Tibial nerve (tissue), 3 donors: ENCODE data around the gene SHKBP1.

Source experiments
- POLR2A ChIP-seq, 2 donors: fragments of 450-650 bp; IDR thresholded peaks; one replicate each; pipeline ENCODE4 v1.6.1; 2017; ENCODE audit warnings: antibody characterized with exemption in 2 of 2, mild to moderate bottlenecking in 2 of 2, moderate library complexity in 2 of 2
- TF ChIP-seq, protein P1 (sequence below), 5 experiments: fragments of 200-600 bp in 3 of 5; fragments of 450-650 bp in 2 of 5; sonication (generic) in 3 of 5; IDR thresholded peaks; one replicate each; pipeline ENCODE4 v1.5.1; 2016 to 2019; ENCODE audit warnings: antibody characterized with exemption in 5 of 5, mild to moderate bottlenecking in 3 of 5, moderate library complexity in 2 of 5

DNA sequence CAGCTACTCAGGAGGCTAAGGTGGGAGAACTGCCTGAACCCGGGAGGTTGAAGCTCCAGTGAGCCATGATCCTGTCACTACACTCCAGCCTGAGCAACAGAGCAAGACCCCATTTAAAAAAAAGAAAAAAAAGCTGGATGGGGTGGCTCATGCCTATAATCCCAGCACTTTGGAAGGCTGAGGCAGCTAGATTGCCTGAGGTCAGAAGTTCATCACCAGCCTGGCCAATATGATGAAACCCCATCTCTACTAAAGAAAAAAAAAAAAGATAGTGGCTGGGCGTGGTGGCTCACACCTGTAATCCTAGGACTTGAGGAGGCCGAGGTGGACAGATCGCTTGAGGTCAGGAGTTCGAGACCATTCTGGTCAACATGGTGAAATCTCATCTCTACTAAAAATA is 39.5 kb downstream of the SHKBP1 start:
- TF ChIP-seq, protein P1, sequence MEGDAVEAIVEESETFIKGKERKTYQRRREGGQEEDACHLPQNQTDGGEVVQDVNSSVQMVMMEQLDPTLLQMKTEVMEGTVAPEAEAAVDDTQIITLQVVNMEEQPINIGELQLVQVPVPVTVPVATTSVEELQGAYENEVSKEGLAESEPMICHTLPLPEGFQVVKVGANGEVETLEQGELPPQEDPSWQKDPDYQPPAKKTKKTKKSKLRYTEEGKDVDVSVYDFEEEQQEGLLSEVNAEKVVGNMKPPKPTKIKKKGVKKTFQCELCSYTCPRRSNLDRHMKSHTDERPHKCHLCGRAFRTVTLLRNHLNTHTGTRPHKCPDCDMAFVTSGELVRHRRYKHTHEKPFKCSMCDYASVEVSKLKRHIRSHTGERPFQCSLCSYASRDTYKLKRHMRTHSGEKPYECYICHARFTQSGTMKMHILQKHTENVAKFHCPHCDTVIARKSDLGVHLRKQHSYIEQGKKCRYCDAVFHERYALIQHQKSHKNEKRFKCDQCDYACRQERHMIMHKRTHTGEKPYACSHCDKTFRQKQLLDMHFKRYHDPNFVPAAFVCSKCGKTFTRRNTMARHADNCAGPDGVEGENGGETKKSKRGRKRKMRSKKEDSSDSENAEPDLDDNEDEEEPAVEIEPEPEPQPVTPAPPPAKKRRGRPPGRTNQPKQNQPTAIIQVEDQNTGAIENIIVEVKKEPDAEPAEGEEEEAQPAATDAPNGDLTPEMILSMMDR (IDR thresholded peaks at IDR 0.05) = no peak
- TF ChIP-seq POLR2A (IDR thresholded peaks at IDR 0.05) = no peak
